ENCODE data around the gene CCDC9. TPM values are rescaled to one million over a fixed set of nuclear protein-coding genes. Genes with fewer than 3 reads are reported as not detected.
A peak's percentile ranks its signal among the peaks of the same experiment; 100 is the strongest.
"Not testable (repeated sequence)": the region's sequence is repeated elsewhere in the genome, so short reads cannot be mapped to it uniquely, and the experiment has no call there.

CCDC9 gene
- total and polyA plus RNA-seq, 7 donors = 13.2 to 42.8 (median 18.7) TPM

DNA sequence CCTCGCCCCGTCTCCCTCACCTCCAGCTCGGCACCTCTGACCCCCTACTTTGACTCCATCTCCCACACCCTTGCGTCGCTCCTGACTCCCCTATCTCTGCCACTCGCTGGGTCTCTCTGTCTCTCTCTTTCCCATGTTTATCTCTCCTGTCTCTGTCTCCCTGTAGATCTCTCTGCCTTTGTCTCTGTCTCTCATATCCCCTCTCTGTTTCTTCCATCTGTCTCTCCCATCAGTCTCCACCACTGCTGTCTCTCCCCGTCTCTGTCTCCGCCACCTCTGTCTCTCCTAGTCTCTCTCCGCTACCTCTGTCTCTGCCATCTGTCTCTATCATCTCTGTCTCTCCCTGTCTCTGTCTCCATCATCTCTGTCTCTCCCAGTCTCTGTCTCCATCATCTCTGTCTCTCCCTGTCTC, 13.0 kb upstream of the CCDC9 start:
- intact Hi-C loops (cut with DNase I) = loop anchor here (5.0 to 10.0 kb wide), 2 partner anchors 111 to 199 kb away; partner anchors contain the start of genes SAE1 and TMEM160
- no peak for TF ChIP-seq EP300 (IDR thresholded peaks at IDR 0.05)
- no peak for TF ChIP-seq POLR2AphosphoS5 (IDR thresholded peaks at IDR 0.05)
- TF ChIP-seq, protein P1, sequence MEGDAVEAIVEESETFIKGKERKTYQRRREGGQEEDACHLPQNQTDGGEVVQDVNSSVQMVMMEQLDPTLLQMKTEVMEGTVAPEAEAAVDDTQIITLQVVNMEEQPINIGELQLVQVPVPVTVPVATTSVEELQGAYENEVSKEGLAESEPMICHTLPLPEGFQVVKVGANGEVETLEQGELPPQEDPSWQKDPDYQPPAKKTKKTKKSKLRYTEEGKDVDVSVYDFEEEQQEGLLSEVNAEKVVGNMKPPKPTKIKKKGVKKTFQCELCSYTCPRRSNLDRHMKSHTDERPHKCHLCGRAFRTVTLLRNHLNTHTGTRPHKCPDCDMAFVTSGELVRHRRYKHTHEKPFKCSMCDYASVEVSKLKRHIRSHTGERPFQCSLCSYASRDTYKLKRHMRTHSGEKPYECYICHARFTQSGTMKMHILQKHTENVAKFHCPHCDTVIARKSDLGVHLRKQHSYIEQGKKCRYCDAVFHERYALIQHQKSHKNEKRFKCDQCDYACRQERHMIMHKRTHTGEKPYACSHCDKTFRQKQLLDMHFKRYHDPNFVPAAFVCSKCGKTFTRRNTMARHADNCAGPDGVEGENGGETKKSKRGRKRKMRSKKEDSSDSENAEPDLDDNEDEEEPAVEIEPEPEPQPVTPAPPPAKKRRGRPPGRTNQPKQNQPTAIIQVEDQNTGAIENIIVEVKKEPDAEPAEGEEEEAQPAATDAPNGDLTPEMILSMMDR (IDR thresholded peaks at IDR 0.05) = no peak
- TF ChIP-seq POLR2A (IDR thresholded peaks at IDR 0.05) = no peak
- Histone ChIP-seq H3K27me3 (no peaks in the 10 kb centered on the region), H3K4me3 (peak overlapping the region in 3 of 4 donors; percentile 19 to 42 (median 30)), H3K36me3 (no peaks in the 10 kb centered on the region), H3K27ac (peak overlapping the region; percentile 84 to 88 (median 86)), H3K4me1 (peaks cover 0 to 51% (median 43%) of the 10 kb centered on the region in 4 donors), H3K9me3 (no peaks in the 10 kb centered on the region)
- 14 to 21% methylated on average over 9 of the region's 9 CpGs for WGBS, 2 donors
- no peak for DNase-seq

DNA sequence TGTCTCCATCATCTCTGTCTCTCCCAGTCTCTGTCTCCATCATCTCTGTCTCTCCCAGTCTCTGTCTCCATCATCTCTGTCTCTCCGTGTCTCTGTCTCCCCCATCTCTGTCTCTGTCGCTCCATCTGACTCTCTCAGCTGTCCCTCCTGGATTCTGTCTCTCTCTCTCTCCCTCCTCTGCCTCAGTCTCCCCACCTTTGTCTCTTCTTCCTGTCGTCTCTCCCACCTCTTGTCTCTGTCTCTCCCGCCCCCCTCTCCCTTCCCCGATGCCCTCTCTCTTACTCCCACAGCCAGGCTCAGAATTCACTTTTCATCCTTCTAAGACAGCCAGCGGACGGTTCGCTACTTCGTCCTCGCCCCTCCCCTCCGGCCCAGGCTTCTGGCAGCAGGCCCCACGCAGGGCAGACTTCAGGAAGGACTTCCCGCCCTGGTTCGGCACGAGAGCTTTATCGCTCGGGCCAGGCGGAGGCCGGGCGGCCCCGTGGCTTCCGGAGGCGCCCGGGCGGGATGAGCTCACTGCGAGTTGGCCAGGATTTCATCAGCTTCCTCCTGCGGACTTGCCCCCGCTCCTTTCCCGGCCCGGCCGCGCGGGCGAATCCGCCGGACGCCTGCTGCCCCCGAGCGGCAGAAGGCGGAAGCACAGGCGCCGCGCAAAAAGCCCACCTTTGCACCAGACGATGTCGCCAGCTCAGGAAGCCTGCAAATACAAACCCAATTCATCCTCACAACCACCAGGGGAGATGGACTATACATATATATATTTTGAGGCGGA, 12.4 kb upstream of the CCDC9 start:
- Histone ChIP-seq H3K27ac (peak overlapping the region; percentile 84 to 88 (median 86)), H3K9me3 (no peaks in the 10 kb centered on the region), H3K4me3 (peak overlapping the region; percentile 24 to 42 (median 35)), H3K36me3 (no peaks in the 10 kb centered on the region), H3K27me3 (no peaks in the 10 kb centered on the region), H3K4me1 (peaks cover 0 to 51% (median 43%) of the 10 kb centered on the region in 4 donors)
- TF ChIP-seq EP300 (IDR thresholded peaks at IDR 0.05) = peak in 2 of 4 donors; percentile 45 to 73
- no peak for TF ChIP-seq POLR2A (IDR thresholded peaks at IDR 0.05)
- TF ChIP-seq POLR2AphosphoS5 (IDR thresholded peaks at IDR 0.05) = peak; percentile 57 to 88 (median 73)
- TF ChIP-seq, protein P1 (IDR thresholded peaks at IDR 0.05) = peak; percentile 97 to 99 (median 98)
- WGBS, 2 donors = 2% methylated on average over 46 of the region's 46 CpGs
- intact Hi-C loops (cut with DNase I) = loop anchor here (1.0 to 10.0 kb wide), 5 partner anchors 15 to 199 kb away; partner anchors contain the start of genes SAE1 and TMEM160
- peak; percentile 97 for DNase-seq

DNA sequence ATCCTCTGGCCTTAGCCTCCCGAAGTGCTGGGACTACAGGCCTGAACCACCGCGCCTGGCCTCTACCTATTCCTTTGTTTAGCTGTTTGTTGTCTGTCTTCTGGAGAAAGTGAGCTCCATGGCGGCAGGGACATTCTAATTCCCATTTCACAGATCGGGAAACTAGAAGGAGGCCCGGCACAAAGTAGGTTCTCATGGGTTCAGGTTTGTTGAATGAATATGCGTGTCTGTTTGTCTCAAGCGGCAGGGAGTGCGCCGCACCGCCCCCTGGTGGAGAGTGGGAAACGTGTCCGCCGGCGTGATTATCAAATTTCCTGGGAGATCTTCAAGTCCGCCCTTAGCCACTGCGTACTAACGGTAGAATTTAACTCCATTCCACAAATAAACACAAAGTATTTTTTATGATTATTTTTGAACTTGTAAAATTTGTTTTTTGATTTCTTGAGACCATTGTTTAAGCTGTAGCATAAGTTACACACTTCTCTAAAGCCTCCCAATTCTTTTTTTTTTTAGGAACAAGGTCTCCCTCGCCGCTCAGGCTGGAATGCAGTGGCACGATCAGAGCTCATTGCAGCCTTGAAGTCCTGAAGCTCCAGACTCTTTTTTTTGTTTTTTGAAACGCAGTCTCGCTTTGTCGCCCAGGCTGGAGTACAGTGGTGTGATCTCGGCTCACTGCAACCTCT, 8.9 kb upstream of the CCDC9 start:
- no peak overlapping the region for H3K4me3 ChIP-seq
- DNase-seq = peak; percentile 91
- 32 to 36% methylated on average over 25 of the region's 25 CpGs for WGBS, 2 donors

DNA sequence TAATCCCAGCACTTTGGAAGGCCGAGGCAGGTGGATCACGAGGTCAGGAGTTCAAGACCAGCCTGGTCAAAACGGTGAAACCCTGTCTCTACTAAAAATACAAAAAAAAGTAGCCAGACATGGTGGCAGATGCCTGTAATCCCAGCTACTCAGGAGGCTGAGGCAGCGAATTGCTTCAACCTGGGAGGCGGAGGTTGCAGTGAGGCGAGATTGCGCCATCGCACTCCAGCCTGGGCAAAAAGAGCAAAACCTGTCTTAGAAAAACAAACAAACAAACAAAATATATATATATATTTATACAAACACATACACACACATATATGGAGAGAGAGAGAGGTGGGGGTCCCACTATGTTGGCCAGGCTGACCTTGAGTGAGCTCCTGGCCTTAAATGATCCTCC, 3.3 kb upstream of the CCDC9 start:
- H3K4me3 ChIP-seq; H3K9me3 ChIP-seq; DNase-seq; intact Hi-C loops (cut with DNase I); H3K36me3 ChIP-seq; H3K27me3 ChIP-seq: not testable (repeated sequence)
- Histone ChIP-seq H3K4me1 (peaks cover 0 to 12% (median 11%) of the 10 kb centered on the region in 4 donors), H3K27ac (peak overlapping the region in 1 of 4 donors; percentile 21)
- WGBS, 2 donors = 83 to 86% methylated on average over 8 of the region's 8 CpGs

More for the DNA sequence above, 8.9 kb upstream of the CCDC9 start:
- TF ChIP-seq POLR2A (IDR thresholded peaks at IDR 0.05) = no peak
- TF ChIP-seq, protein P1 (IDR thresholded peaks at IDR 0.05) = peak; percentile 63 to 92 (median 92)
- no peak for TF ChIP-seq EP300 (IDR thresholded peaks at IDR 0.05)
- no peak for TF ChIP-seq POLR2AphosphoS5 (IDR thresholded peaks at IDR 0.05)
- H3K27me3 ChIP-seq = no peaks in the 10 kb centered on the region
- no peaks in the 10 kb centered on the region for H3K9me3 ChIP-seq
- H3K4me1 ChIP-seq = peaks cover 0 to 24% (median 19%) of the 10 kb centered on the region in 4 donors
- H3K27ac ChIP-seq = peak overlapping the region in 1 of 4 donors; percentile 32
- intact Hi-C loops (cut with DNase I) = loop anchor here (10.0 kb wide), 1 partner anchor 203 kb away; the partner anchor contains the start of gene TMEM160
- no peaks in the 10 kb centered on the region for H3K36me3 ChIP-seq

DNA sequence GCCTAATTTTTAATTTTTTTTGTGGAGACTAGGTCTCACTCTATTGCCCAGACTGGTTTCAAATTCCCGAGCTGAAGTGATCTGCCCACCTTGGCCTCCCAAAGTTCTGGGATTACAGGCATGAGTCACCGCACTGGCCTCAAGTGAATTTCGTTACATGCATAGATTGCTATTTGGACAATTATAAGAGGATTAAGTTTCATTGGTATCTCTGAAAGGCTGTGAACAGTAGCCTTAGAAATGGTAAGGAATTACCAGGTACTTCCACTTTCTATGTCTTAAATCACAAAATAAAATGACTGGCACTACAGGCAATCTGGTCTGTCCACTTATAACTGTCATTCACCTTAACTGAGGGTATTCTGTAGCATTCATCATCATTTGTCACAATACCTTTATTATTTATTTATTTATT, 2.9 kb upstream of the CCDC9 start:
- Histone ChIP-seq H3K27me3 (no peaks in the 10 kb centered on the region), H3K4me1 (peaks cover 0 to 17% (median 15%) of the 10 kb centered on the region in 4 donors), H3K27ac (peak overlapping the region in 1 of 4 donors; percentile 21), H3K9me3 (no peaks in the 10 kb centered on the region), H3K4me3 (no peak overlapping the region), H3K36me3 (peaks cover 0 to 3% (median 1%) of the 10 kb centered on the region in 4 donors)
- TF ChIP-seq, protein P1 (IDR thresholded peaks at IDR 0.05) = no peak
- no peak for TF ChIP-seq EP300 (IDR thresholded peaks at IDR 0.05)
- no peak for TF ChIP-seq POLR2A (IDR thresholded peaks at IDR 0.05)
- TF ChIP-seq POLR2AphosphoS5 (IDR thresholded peaks at IDR 0.05) = no peak
- DNase-seq = no peak
- intact Hi-C loops (cut with DNase I) = no loop called here
- WGBS, 2 donors = 78 to 82% methylated on average over 3 of the region's 3 CpGs

Data from sigmoid colon (tissue), 7 donors.